Hepatocyte (in vitro differentiated cells): Measurements from ENCODE around the gene PKNOX2.

Source experiments
- EZH2 ChIP-seq: fragments of 200-600 bp; sonication (generic); IDR thresholded peaks from 2 replicates; pipeline ENCODE4 v1.6.1; 2016; ENCODE audit warnings: antibody characterized with exemption, mild to moderate bottlenecking, borderline replicate concordance
- EZH2phosphoT487 ChIP-seq: fragments of 200-600 bp; sonication (generic); IDR thresholded peaks from one replicate; pipeline ENCODE4 v1.6.1; 2018; ENCODE audit warnings: antibody characterized with exemption, mild to moderate bottlenecking, low read depth, moderate library complexity; ENCODE audit not compliant: unreplicated experiment, severe bottlenecking
- TF ChIP-seq, protein P1 (sequence below): fragments of 200-600 bp; sonication (generic); IDR thresholded peaks from 2 replicates; pipeline ENCODE4 v1.5.1; 2016; ENCODE audit warnings: antibody characterized with exemption, mild to moderate bottlenecking; ENCODE audit not compliant: poor library complexity

- TF ChIP-seq, protein P1, sequence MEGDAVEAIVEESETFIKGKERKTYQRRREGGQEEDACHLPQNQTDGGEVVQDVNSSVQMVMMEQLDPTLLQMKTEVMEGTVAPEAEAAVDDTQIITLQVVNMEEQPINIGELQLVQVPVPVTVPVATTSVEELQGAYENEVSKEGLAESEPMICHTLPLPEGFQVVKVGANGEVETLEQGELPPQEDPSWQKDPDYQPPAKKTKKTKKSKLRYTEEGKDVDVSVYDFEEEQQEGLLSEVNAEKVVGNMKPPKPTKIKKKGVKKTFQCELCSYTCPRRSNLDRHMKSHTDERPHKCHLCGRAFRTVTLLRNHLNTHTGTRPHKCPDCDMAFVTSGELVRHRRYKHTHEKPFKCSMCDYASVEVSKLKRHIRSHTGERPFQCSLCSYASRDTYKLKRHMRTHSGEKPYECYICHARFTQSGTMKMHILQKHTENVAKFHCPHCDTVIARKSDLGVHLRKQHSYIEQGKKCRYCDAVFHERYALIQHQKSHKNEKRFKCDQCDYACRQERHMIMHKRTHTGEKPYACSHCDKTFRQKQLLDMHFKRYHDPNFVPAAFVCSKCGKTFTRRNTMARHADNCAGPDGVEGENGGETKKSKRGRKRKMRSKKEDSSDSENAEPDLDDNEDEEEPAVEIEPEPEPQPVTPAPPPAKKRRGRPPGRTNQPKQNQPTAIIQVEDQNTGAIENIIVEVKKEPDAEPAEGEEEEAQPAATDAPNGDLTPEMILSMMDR: no peak
- TF ChIP-seq EZH2 (no peak), EZH2phosphoT487 (no peak)
Measured at GRCh38 chr11:125258291-125259032, 93.9 kb downstream of the PKNOX2 start.
